Measurements from ENCODE around the gene NAP1L1.

NAP1L1 gene

GRCh38 chr12:76109879-76110278, 25.4 kb upstream of the NAP1L1 start:
- DNase-seq (ENCODE audit: low read depth, low spot score) = no peak
- Histone ChIP-seq H3K4me3 (ENCODE audit: low read length) (no peak overlapping the region), H3K9me3 (ENCODE audit: control insufficient read depth, insufficient read depth, low read length) (no peaks in the 10 kb centered on the region), H3K4me1 (ENCODE audit: control insufficient read depth, insufficient read depth, low read length) (no peaks in the 10 kb centered on the region), H3K27me3 (ENCODE audit: control insufficient read depth, insufficient read depth, low read length) (no peaks in the 10 kb centered on the region), H3K27ac (ENCODE audit: low read length) (no peak overlapping the region), H3K36me3 (ENCODE audit: control insufficient read depth, insufficient read depth, low read length) (no peaks in the 10 kb centered on the region)
- WGBS (ENCODE audit: insufficient coverage, insufficient read length) = no CpG with 5 or more reads among the region's 4 CpGs

- H3K4me1 ChIP-seq (ENCODE audit: control insufficient read depth, insufficient read depth, low read length) = no peaks in the 10 kb centered on the region
- H3K4me3 ChIP-seq (ENCODE audit: low read length) = no peak overlapping the region
- DNase-seq (ENCODE audit: low read depth, low spot score) = no peak
- no peaks in the 10 kb centered on the region for H3K9me3 ChIP-seq (ENCODE audit: control insufficient read depth, insufficient read depth, low read length)
- no CpG with 5 or more reads among the region's 3 CpGs for WGBS (ENCODE audit: insufficient coverage, insufficient read length)
- no peaks in the 10 kb centered on the region for H3K36me3 ChIP-seq (ENCODE audit: control insufficient read depth, insufficient read depth, low read length)
- H3K27ac ChIP-seq (ENCODE audit: low read length) = no peak overlapping the region
- H3K27me3 ChIP-seq (ENCODE audit: control insufficient read depth, insufficient read depth, low read length) = no peaks in the 10 kb centered on the region
These were observed 23.9 kb upstream of the NAP1L1 start for GRCh38 chr12:76108356-76108755.

GRCh38 chr12:76106631-76107030, 22.1 kb upstream of the NAP1L1 start:
- no peaks in the 10 kb centered on the region for H3K4me1 ChIP-seq (ENCODE audit: control insufficient read depth, insufficient read depth, low read length)
- no peak overlapping the region for H3K27ac ChIP-seq (ENCODE audit: low read length)
- no peaks in the 10 kb centered on the region for H3K27me3 ChIP-seq (ENCODE audit: control insufficient read depth, insufficient read depth, low read length)
- no peaks in the 10 kb centered on the region for H3K9me3 ChIP-seq (ENCODE audit: control insufficient read depth, insufficient read depth, low read length)
- no peak for DNase-seq (ENCODE audit: low read depth, low spot score)
- no CpG with 5 or more reads among the region's 3 CpGs for WGBS (ENCODE audit: insufficient coverage, insufficient read length)
- H3K36me3 ChIP-seq (ENCODE audit: control insufficient read depth, insufficient read depth, low read length) = no peaks in the 10 kb centered on the region
- H3K4me3 ChIP-seq (ENCODE audit: low read length) = no peak overlapping the region

GRCh38 chr12:76103958-76104357, 19.5 kb upstream of the NAP1L1 start:
- no peak overlapping the region for H3K27ac ChIP-seq (ENCODE audit: low read length)
- no peaks in the 10 kb centered on the region for H3K9me3 ChIP-seq (ENCODE audit: control insufficient read depth, insufficient read depth, low read length)
- 0 out of 2 replicates have a peak, but pooled peaks cover 2% of the 10 kb centered on the region for H3K4me1 ChIP-seq (ENCODE audit: control insufficient read depth, insufficient read depth, low read length)
- no peaks in the 10 kb centered on the region for H3K36me3 ChIP-seq (ENCODE audit: control insufficient read depth, insufficient read depth, low read length)
- no peak overlapping the region for H3K4me3 ChIP-seq (ENCODE audit: low read length)
- DNase-seq (ENCODE audit: low read depth, low spot score) = no peak
- no peaks in the 10 kb centered on the region for H3K27me3 ChIP-seq (ENCODE audit: control insufficient read depth, insufficient read depth, low read length)
- no CpG with 5 or more reads among the region's 1 CpG for WGBS (ENCODE audit: insufficient coverage, insufficient read length)

DNA sequence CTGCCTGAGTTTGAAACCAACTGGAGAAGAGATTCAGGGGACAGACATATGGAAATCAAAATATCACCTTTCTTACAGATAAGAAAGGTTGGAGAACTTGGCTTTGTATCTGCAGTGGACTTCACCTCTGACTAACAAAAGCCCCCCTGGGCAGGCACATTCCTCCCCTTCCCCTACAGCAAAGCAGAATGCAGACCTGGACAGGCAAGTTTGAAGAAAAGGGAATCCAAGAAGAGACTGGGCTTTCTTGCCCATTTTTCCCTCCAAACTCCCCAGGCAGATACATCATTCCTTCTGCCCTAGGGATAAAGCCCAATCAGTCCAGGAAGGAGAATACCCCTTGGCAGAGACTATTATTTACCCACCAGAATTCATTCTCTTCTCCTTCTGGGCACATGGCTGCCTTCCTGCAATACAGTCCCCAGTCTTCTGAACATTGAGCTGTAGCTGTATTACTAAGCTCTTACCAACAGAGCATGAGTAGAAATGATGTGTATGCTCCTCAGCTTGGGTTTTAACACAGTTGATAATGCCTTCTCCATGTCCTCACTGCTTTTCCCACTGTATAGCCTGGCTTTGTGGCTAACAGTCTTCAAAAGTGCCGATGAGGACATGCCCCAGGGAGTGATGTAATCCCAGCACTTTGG, 17.4 kb upstream of the NAP1L1 start:
- H3K4me3 ChIP-seq (ENCODE audit: low read length) = no peak overlapping the region
- H3K9me3 ChIP-seq (ENCODE audit: control insufficient read depth, insufficient read depth, low read length) = no peaks in the 10 kb centered on the region
- H3K27me3 ChIP-seq (ENCODE audit: control insufficient read depth, insufficient read depth, low read length) = no peaks in the 10 kb centered on the region
- no peak overlapping the region for H3K27ac ChIP-seq (ENCODE audit: low read length)
- WGBS (ENCODE audit: insufficient coverage, insufficient read length) = no CpG with 5 or more reads among the region's 1 CpG
- H3K4me1 ChIP-seq (ENCODE audit: control insufficient read depth, insufficient read depth, low read length) = peaks cover 2% of the 10 kb centered on the region; the same call in 1 of the 2 replicates
- H3K36me3 ChIP-seq (ENCODE audit: control insufficient read depth, insufficient read depth, low read length) = no peaks in the 10 kb centered on the region
- no peak for DNase-seq (ENCODE audit: low read depth, low spot score)

- H3K27ac ChIP-seq (ENCODE audit: low read length) = no peak overlapping the region
- H3K4me3 ChIP-seq (ENCODE audit: low read length) = no peak overlapping the region
- WGBS (ENCODE audit: insufficient coverage, insufficient read length) = no CpG with 5 or more reads among the region's 3 CpGs
- no peak for DNase-seq (ENCODE audit: low read depth, low spot score)
- peaks cover 2% of the 10 kb centered on the region for H3K4me1 ChIP-seq (ENCODE audit: control insufficient read depth, insufficient read depth, low read length)
- H3K27me3 ChIP-seq (ENCODE audit: control insufficient read depth, insufficient read depth, low read length) = no peaks in the 10 kb centered on the region
- no peaks in the 10 kb centered on the region for H3K9me3 ChIP-seq (ENCODE audit: control insufficient read depth, insufficient read depth, low read length)
- no peaks in the 10 kb centered on the region for H3K36me3 ChIP-seq (ENCODE audit: control insufficient read depth, insufficient read depth, low read length)
These were observed 11.7 kb upstream of the NAP1L1 start for GRCh38 chr12:76096079-76096646.

GRCh38 chr12:76094754-76095153, 10.3 kb upstream of the NAP1L1 start:
- no peaks in the 10 kb centered on the region for H3K36me3 ChIP-seq (ENCODE audit: control insufficient read depth, insufficient read depth, low read length)
- H3K9me3 ChIP-seq (ENCODE audit: control insufficient read depth, insufficient read depth, low read length) = no peaks in the 10 kb centered on the region
- H3K4me1 ChIP-seq (ENCODE audit: control insufficient read depth, insufficient read depth, low read length) = peaks cover 1% of the 10 kb centered on the region
- H3K27ac ChIP-seq (ENCODE audit: low read length) = no peak overlapping the region
- H3K27me3 ChIP-seq (ENCODE audit: control insufficient read depth, insufficient read depth, low read length) = no peaks in the 10 kb centered on the region
- no CpG with 5 or more reads among the region's 3 CpGs for WGBS (ENCODE audit: insufficient coverage, insufficient read length)
- DNase-seq (ENCODE audit: low read depth, low spot score) = no peak
- H3K4me3 ChIP-seq (ENCODE audit: low read length) = no peak overlapping the region

DNA sequence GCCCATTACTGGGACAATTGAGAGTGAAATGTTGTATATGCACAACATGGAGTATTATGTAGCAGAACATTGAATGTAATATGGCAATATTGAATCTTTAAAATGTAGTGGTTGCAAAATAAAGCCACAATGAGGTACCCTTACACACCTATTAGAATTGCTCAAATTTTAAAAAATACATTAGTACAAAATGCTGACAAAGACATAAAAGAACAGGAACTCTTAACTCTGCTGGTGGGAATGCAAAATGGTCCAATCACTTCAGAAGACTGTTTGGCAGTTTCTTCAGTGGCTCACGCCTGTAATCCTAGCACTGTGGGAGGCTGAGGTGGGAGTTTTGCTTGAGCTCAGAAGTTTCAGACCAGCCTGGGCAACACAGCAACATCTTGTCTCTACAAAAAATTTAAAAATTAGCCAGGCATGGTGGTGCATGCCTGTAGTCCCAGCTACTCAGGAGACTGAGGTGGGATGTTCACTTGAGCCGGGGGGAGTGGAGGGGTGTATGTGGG, 6.8 kb upstream of the NAP1L1 start:
- Histone ChIP-seq H3K27ac (ENCODE audit: low read length) (no peak overlapping the region), H3K4me3 (ENCODE audit: low read length) (no peak overlapping the region), H3K4me1 (ENCODE audit: control insufficient read depth, insufficient read depth, low read length) (peaks cover 1% of the 10 kb centered on the region; the same call in 1 of the 2 replicates), H3K27me3 (ENCODE audit: control insufficient read depth, insufficient read depth, low read length) (no peaks in the 10 kb centered on the region), H3K9me3 (ENCODE audit: control insufficient read depth, insufficient read depth, low read length) (no peaks in the 10 kb centered on the region), H3K36me3 (ENCODE audit: control insufficient read depth, insufficient read depth, low read length) (no peaks in the 10 kb centered on the region)
- DNase-seq (ENCODE audit: low read depth, low spot score) = no peak
- no CpG with 5 or more reads among the region's 2 CpGs for WGBS (ENCODE audit: insufficient coverage, insufficient read length)

GRCh38 chr12:76085520-76085868, 1.0 kb upstream of the NAP1L1 start:
- DNase-seq (ENCODE audit: low read depth, low spot score) = no peak
- no peaks in the 10 kb centered on the region; the same call in 1 of the 2 replicates for H3K4me1 ChIP-seq (ENCODE audit: control insufficient read depth, insufficient read depth, low read length)

DNA sequence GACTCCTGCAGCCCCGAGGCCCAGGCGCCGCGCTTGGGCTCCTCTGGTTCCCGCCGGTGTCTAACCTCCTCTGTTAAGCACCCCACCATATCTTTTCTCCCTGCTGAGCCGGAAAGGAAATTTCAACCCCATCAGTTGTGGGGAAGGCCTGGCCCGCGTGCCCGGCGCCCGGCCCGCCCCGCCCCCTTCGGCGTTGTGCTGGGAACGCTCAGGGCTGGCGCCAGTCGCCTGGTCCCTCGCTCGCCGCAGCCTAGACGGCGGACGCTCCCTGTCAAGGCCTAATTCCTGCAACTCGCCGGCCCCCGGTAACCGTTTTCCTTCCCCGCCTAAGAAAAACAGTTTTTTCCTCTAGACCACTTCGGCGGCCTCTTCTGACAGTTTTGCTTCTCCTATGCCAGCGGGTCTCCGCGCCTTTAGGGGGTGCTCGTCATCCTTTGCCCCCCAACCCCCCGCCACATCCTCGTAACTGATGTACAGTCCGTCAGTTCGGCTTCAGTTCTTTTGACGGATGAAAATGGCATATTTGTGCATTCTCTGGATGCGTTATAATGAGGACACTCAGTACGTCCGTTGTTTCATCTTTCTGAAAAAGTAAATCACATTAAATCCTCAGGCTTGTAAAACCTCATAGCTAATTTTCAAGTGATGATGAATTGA, 506 bp upstream of the NAP1L1 start:
- Histone ChIP-seq H3K36me3 (ENCODE audit: control insufficient read depth, insufficient read depth, low read length) (no peaks in the 10 kb centered on the region), H3K4me1 (ENCODE audit: control insufficient read depth, insufficient read depth, low read length) (no peaks in the 10 kb centered on the region; the same call in 1 of the 2 replicates), H3K27me3 (ENCODE audit: control insufficient read depth, insufficient read depth, low read length) (no peaks in the 10 kb centered on the region), H3K9me3 (ENCODE audit: control insufficient read depth, insufficient read depth, low read length) (no peaks in the 10 kb centered on the region), H3K27ac (ENCODE audit: low read length) (no peak overlapping the region), H3K4me3 (ENCODE audit: low read length) (peak overlapping the region; percentile 75; the same call in 1 of the 2 replicates)
- DNase-seq (ENCODE audit: low read depth, low spot score) = no peak
- no CpG with 5 or more reads among the region's 44 CpGs for WGBS (ENCODE audit: insufficient coverage, insufficient read length)

More at GRCh38 chr12:76085520-76085868, 1.0 kb upstream of the NAP1L1 start:
- no CpG with 5 or more reads among the region's 5 CpGs for WGBS (ENCODE audit: insufficient coverage, insufficient read length)
- Histone ChIP-seq H3K27ac (ENCODE audit: low read length) (no peak overlapping the region), H3K27me3 (ENCODE audit: control insufficient read depth, insufficient read depth, low read length) (no peaks in the 10 kb centered on the region), H3K36me3 (ENCODE audit: control insufficient read depth, insufficient read depth, low read length) (no peaks in the 10 kb centered on the region), H3K4me3 (ENCODE audit: low read length) (no peak overlapping the region; the same call in 1 of the 2 replicates), H3K9me3 (ENCODE audit: control insufficient read depth, insufficient read depth, low read length) (no peaks in the 10 kb centered on the region)

Measured in iPS DF 6.9 (cell line).